HepG2 (cell line): ENCODE measurements around the gene C15orf62. TPM values are rescaled to one million over a fixed set of nuclear protein-coding genes. Genes with fewer than 3 reads are reported as not detected.

ENCODE experiments used
- ARID3A ChIP-seq: IDR thresholded peaks from 2 replicates; pipeline ENCODE4 v1.6.1; 2012; ENCODE audit warnings: low read depth, low read length, improper control_type of control experiment
- ATF2 ChIP-seq: sonication (generic); formaldehyde crosslinking; IDR thresholded peaks from 2 replicates; pipeline ENCODE4 v1.4.0; 2020; ENCODE audit warnings: missing genetic modification reagents
- ATF7-NPFF ChIP-seq: sonication (generic); formaldehyde crosslinking; IDR thresholded peaks from 2 replicates; pipeline ENCODE4 v1.8.1; 2023; ENCODE audit warnings: mild to moderate bottlenecking, low read depth, missing genetic modification reagents, moderate library complexity
- CEBPB ChIP-seq: IDR thresholded peaks from 2 replicates; pipeline ENCODE4 v1.6.1; 2011; ENCODE audit warnings: low read depth, low read length, improper control_type of control experiment, borderline replicate concordance
- CREB1 ChIP-seq, 2 experiments: fragments of 450-650 bp in 1 of 2; IDR thresholded peaks; 2 replicates each; pipeline ENCODE4 v1.6.1; 2016 to 2017; ENCODE audit warnings: control low read depth in 1 of 2, mild to moderate bottlenecking in 1 of 2, missing compliant biosample characterization in 1 of 2, missing genetic modification characterization in 1 of 2
- DMAP1 ChIP-seq: IDR thresholded peaks from 2 replicates; pipeline ENCODE4 v1.6.1; 2016
- DR1 ChIP-seq: sonication (generic); formaldehyde crosslinking; IDR thresholded peaks from 2 replicates; pipeline ENCODE4 v1.8.0; 2021; ENCODE audit warnings: mild to moderate bottlenecking, missing genetic modification reagents, inconsistent platforms
- ETS1 ChIP-seq: sonication (generic); formaldehyde crosslinking; IDR thresholded peaks from 2 replicates; pipeline ENCODE4 v1.4.0; 2020; ENCODE audit warnings: missing genetic modification reagents
- IRX3 ChIP-seq: sonication (generic); formaldehyde crosslinking; IDR thresholded peaks from 2 replicates; pipeline ENCODE4 v1.8.1; 2023; ENCODE audit warnings: mild to moderate bottlenecking, low read depth, missing genetic modification reagents, borderline replicate concordance
- MED13 ChIP-seq: sonication (generic); formaldehyde crosslinking; IDR thresholded peaks from 2 replicates; pipeline ENCODE4 v1.5.0; 2020; ENCODE audit warnings: missing genetic modification reagents
- MEF2D ChIP-seq: sonication (generic); formaldehyde crosslinking; IDR thresholded peaks from 2 replicates; pipeline ENCODE4 v1.5.1; 2020; ENCODE audit warnings: mild to moderate bottlenecking, missing genetic modification reagents
- PAX8 ChIP-seq: sonication (generic); formaldehyde crosslinking; IDR thresholded peaks from 2 replicates; pipeline ENCODE4 v1.8.0; 2022; ENCODE audit warnings: mild to moderate bottlenecking, missing genetic modification reagents, borderline replicate concordance
- RFX5 ChIP-seq: IDR thresholded peaks from 2 replicates; pipeline ENCODE4 v1.6.1; 2011; ENCODE audit warnings: low read depth, low read length, improper control_type of control experiment
- SAFB2 ChIP-seq: sonication (generic); formaldehyde crosslinking; IDR thresholded peaks from 2 replicates; pipeline ENCODE4 v1.5.1; 2020; ENCODE audit warnings: missing genetic modification reagents, low read depth, mild to moderate bottlenecking, borderline replicate concordance
- SRSF1 ChIP-seq: fragments of 200-400 bp; formaldehyde crosslinking; optimal IDR thresholded peaks from 2 replicates; pipeline ENCODE3; 2017; ENCODE audit warnings: mild to moderate bottlenecking, low read depth, low read length, moderate library complexity
- TOPORS ChIP-seq: sonication (generic); formaldehyde crosslinking; IDR thresholded peaks from 2 replicates; pipeline ENCODE4 v1.8.0; 2023; ENCODE audit warnings: mild to moderate bottlenecking, missing genetic modification reagents
- ZFP36L1 ChIP-seq: sonication (generic); formaldehyde crosslinking; IDR thresholded peaks from 2 replicates; pipeline ENCODE4 v1.8.0; 2022; ENCODE audit warnings: mild to moderate bottlenecking, missing genetic modification reagents, moderate library complexity
- ZMAT3 ChIP-seq: sonication (generic); formaldehyde crosslinking; conservative IDR thresholded peaks from 2 replicates; pipeline ENCODE4 v1.7.0; 2021; ENCODE audit warnings: missing genetic modification reagents
- ZNF362 ChIP-seq: sonication (generic); formaldehyde crosslinking; IDR thresholded peaks from 2 replicates; pipeline ENCODE4 v1.4.0; 2020; ENCODE audit warnings: missing genetic modification reagents, mild to moderate bottlenecking, borderline replicate concordance
- ZSCAN29 ChIP-seq: sonication (generic); formaldehyde crosslinking; conservative IDR thresholded peaks from 2 replicates; pipeline ENCODE4 v1.4.0; 2020; ENCODE audit warnings: mild to moderate bottlenecking, missing genetic modification reagents
- polyA plus RNA-seq, 8 experiments: library from polyadenylated mRNA; depleted of rRNA in 3 of 8; stranded (reverse) in 7 of 8; unstranded in 1 of 8; fragments of >200 nt; fragmentation: Illumina TruSeq in 4 of 8; extraction: Trizol in 4 of 8; gene quantifications; 2 replicates each; pipeline versions ENCODE4 v1.2.1 to v1.2.3, GENCODE V29; 2011 to 2016; ENCODE audit warnings: low read depth in 4 of 8, missing spikeins in 1 of 8, mixed read lengths in 1 of 8; ENCODE audit not compliant: insufficient read depth in 1 of 8
- total RNA-seq, 5 experiments: library from RNA; depleted of rRNA; stranded (reverse); fragments of >200 nt; fragmentation: Illumina TruSeq; extraction: Trizol; gene quantifications; 2 replicates each; pipeline ENCODE4 v1.2.3, GENCODE V29; 2016; ENCODE audit warnings: low read depth in 1 of 5
- TF ChIP-seq, protein P1 (sequence below): sonication (generic); formaldehyde crosslinking; IDR thresholded peaks from 2 replicates; pipeline ENCODE4 v1.5.0; 2020; ENCODE audit warnings: mild to moderate bottlenecking, missing genetic modification reagents, moderate library complexity

The C15orf62 gene
- total and polyA plus RNA-seq, 2 of the 13 experiments (the other 11 are each of a cell fraction or from before 2014, with no cell fraction given), result 0.51 to 1.1 TPM

DNA sequence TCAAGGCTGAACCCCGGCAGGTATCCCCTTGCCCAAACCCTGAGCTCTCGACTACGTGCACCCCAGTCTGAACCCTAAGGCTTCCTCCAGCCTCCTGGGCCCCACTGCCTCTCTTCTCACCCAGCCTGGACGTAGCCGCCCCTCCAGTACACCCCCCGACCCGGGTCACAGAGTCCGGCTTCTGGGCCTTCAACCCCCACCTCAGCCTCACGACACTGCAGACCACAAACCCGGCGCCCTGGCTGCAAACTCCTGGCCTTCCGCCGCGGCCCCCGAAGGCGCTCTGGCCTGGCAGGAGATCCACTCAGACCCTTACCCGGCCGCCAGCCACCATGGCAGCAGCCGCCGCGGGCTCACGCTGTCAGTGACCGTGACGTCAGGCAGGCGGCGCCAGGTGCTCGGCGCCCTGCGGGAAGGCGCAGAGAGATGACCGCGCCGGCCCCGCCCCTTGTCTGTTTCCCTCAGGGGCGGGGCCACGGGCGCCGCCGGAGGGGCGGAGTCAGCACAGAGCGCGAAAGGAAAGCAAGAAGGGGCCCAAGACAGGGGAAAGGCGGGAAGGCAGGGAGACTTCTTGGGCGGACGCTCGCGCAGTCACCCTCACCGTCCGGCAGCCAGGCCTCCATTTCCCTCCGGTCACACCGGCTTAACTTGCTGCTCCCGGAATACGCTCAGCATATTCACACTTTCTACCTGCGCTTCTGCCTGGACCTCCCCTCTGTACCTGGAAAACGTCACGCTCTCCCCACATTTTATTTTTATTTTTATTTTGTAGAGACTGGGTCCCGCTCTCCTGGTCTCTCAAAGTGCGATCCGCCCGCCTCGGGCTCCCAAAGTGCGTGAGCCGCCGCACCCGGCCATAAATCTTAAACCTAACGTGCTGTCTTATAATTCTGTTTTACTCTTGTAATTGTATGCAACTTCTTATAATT is 14.6 kb upstream of the C15orf62 start, which contains the start of gene RMDN3 (continued):
- 0 out of 2 replicates have a peak, but pooled peaks have one; percentile 44 for TF ChIP-seq ZSCAN29 (CRISPR knock-in tag)
- peak; percentile 41; the same call in 1 of the 2 replicates for TF ChIP-seq SAFB2
- TF ChIP-seq RFX5, result peak; percentile 69; the same call in 1 of the 2 replicates
- no peak for TF ChIP-seq ETS1 (CRISPR knock-in tag)
- TF ChIP-seq ATF7-NPFF (CRISPR knock-in tag), result 0 out of 2 replicates have a peak, but pooled peaks have one; percentile 54
- peak; percentile 61; the same call in 1 of the 2 replicates for TF ChIP-seq TOPORS (CRISPR knock-in tag)
- TF ChIP-seq MED13, result 0 out of 2 replicates have a peak, but pooled peaks have one; percentile 30
- TF ChIP-seq ARID3A, result no peak
- TF ChIP-seq CREB1 (IDR thresholded peaks at IDR 0.05), result peak; percentile 99
- TF ChIP-seq CREB1 (CRISPR knock-in tag; IDR thresholded peaks at IDR 0.05), result peak; percentile 98
- TF ChIP-seq ZFP36L1 (CRISPR knock-in tag), result no peak
- no peak for TF ChIP-seq CEBPB
- TF ChIP-seq IRX3 (CRISPR knock-in tag), result no peak
- peak; percentile 58 for TF ChIP-seq DMAP1 (CRISPR knock-in tag)
- 0 out of 2 replicates have a peak, but pooled peaks have one; percentile 23 for TF ChIP-seq ZNF362 (CRISPR knock-in tag)
- TF ChIP-seq, protein P1, sequence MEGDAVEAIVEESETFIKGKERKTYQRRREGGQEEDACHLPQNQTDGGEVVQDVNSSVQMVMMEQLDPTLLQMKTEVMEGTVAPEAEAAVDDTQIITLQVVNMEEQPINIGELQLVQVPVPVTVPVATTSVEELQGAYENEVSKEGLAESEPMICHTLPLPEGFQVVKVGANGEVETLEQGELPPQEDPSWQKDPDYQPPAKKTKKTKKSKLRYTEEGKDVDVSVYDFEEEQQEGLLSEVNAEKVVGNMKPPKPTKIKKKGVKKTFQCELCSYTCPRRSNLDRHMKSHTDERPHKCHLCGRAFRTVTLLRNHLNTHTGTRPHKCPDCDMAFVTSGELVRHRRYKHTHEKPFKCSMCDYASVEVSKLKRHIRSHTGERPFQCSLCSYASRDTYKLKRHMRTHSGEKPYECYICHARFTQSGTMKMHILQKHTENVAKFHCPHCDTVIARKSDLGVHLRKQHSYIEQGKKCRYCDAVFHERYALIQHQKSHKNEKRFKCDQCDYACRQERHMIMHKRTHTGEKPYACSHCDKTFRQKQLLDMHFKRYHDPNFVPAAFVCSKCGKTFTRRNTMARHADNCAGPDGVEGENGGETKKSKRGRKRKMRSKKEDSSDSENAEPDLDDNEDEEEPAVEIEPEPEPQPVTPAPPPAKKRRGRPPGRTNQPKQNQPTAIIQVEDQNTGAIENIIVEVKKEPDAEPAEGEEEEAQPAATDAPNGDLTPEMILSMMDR (CRISPR knock-in tag), result peak; percentile 35
- TF ChIP-seq ATF2 (CRISPR knock-in tag), result peak; percentile 70
- TF ChIP-seq DR1 (CRISPR knock-in tag), result 0 out of 2 replicates have a peak, but pooled peaks have one; percentile 35
- no peak for TF ChIP-seq MEF2D (CRISPR knock-in tag)
- TF ChIP-seq SRSF1, result peak; percentile 58
- TF ChIP-seq ZMAT3 (CRISPR knock-in tag), result peak; percentile 65; the same call in 1 of the 2 replicates
- peak; percentile 59; the same call in 1 of the 2 replicates for TF ChIP-seq PAX8 (CRISPR knock-in tag)
